ENCODE measurements around the gene CCNA2.

The CCNA2 gene

GRCh38 chr4:121800961-121801714 is 22.5 kb downstream of the CCNA2 start, which contains the start of gene EXOSC9:
Gene EXOSC9, plus strand, starts transcription at chr4:121801323. Its CDS starts 102 bp downstream, at chr4:121801425.
- peak; percentile 70 to 76 for ATAC-seq

- peak; percentile 8 to 17 for ATAC-seq
Measured at GRCh38 chr4:121800638-121800960, 23.1 kb downstream of the CCNA2 start.

- no peak for ATAC-seq
Measured at GRCh38 chr4:121799867-121800501, 23.7 kb downstream of the CCNA2 start.

- no peak for ATAC-seq
Measured at GRCh38 chr4:121799208-121799823, 24.4 kb downstream of the CCNA2 start.

- no peak for ATAC-seq
Measured at GRCh38 chr4:121796283-121796682, 27.4 kb downstream of the CCNA2 start.

- ATAC-seq = no peak
Measured at GRCh38 chr4:121794505-121795188, 29.0 kb downstream of the CCNA2 start.

- ATAC-seq = no peak
Measured at GRCh38 chr4:121792966-121793365, 30.7 kb downstream of the CCNA2 start.

GRCh38 chr4:121791481-121791880 is 32.2 kb downstream of the CCNA2 start:
- no peak for ATAC-seq

GRCh38 chr4:121790976-121791375 is 32.7 kb downstream of the CCNA2 start:
- ATAC-seq = no peak

- ATAC-seq = no peak
Measured at GRCh38 chr4:121789960-121790829, 33.5 kb downstream of the CCNA2 start.

- ATAC-seq = no peak
Measured at GRCh38 chr4:121789455-121789854, 34.2 kb downstream of the CCNA2 start.

- no peak for ATAC-seq
Measured at GRCh38 chr4:121788896-121789295, 34.8 kb downstream of the CCNA2 start.

GRCh38 chr4:121786221-121786620 is 37.5 kb downstream of the CCNA2 start:
- no peak for ATAC-seq

GRCh38 chr4:121785479-121785878 is 38.2 kb downstream of the CCNA2 start:
- no peak for ATAC-seq

- ATAC-seq = no peak
Measured at GRCh38 chr4:121784975-121785374, 38.7 kb downstream of the CCNA2 start.

- ATAC-seq = no peak
Measured at GRCh38 chr4:121784401-121784800, 39.3 kb downstream of the CCNA2 start.

- no peak for ATAC-seq
Measured at GRCh38 chr4:121783210-121783609, 40.5 kb downstream of the CCNA2 start.

- no peak for ATAC-seq
Measured at GRCh38 chr4:121778991-121779628, 44.6 kb downstream of the CCNA2 start.

GRCh38 chr4:121777625-121778024 is 46.1 kb downstream of the CCNA2 start:
- no peak for ATAC-seq

- no peak for ATAC-seq
Measured at GRCh38 chr4:121776610-121777401, 46.9 kb downstream of the CCNA2 start.

- no peak for ATAC-seq
Measured at GRCh38 chr4:121773883-121774282, 49.8 kb downstream of the CCNA2 start.

Data from activated CD4-positive, CD25-positive, alpha-beta regulatory T cell treated with anti-CD3 and anti-CD28 coated beads, Interleukin-2, amount 50 U/mL, for 24 hours (primary cell).